CD4-positive, CD25-positive, alpha-beta regulatory T cell (primary cell): ENCODE data around the gene LPGAT1. TPM values are rescaled to one million over a fixed set of nuclear protein-coding genes. Genes with fewer than 3 reads are reported as not detected.

Experiments
- ATAC-seq, 2 donors: fragments of 150-1000 bp; cut with Tn5 transposase; one replicate each; pipeline ENCODE4 v1.10.0; 2021; ENCODE audit warnings: low read depth in 2 of 2, moderate number of reproducible peaks in 2 of 2, moderate library complexity in 1 of 2
- DNase-seq, 3 donors: peaks; one replicate each; pipeline versions ENCODE4 v3.0.0 to v3.0.0-alpha.2; 2012 to 2022; ENCODE audit warnings: mixed read lengths in 1 of 3
- H3K27ac ChIP-seq: one replicate; pipeline ENCODE4 v1.7.0; 2013; ENCODE audit warnings: mild to moderate bottlenecking, low read length; ENCODE audit not compliant: insufficient read depth, poor library complexity, severe bottlenecking
- H3K27me3 ChIP-seq: one replicate; pipeline ENCODE4 v1.7.0; 2013; ENCODE audit warnings: low read length; ENCODE audit not compliant: control insufficient read depth, insufficient read depth
- H3K36me3 ChIP-seq: one replicate; pipeline ENCODE4 v1.7.0; 2013; ENCODE audit warnings: mild to moderate bottlenecking, low read length, moderate library complexity; ENCODE audit not compliant: control insufficient read depth, insufficient read depth
- H3K4me1 ChIP-seq: 2 replicates; pipeline ENCODE4 v1.7.0; 2013; ENCODE audit warnings: mild to moderate bottlenecking, low read length; ENCODE audit not compliant: insufficient read depth, control insufficient read depth, poor library complexity, severe bottlenecking
- H3K4me3 ChIP-seq: one replicate; pipeline ENCODE4 v1.7.0; 2013; ENCODE audit warnings: low read depth, mild to moderate bottlenecking, low read length, moderate library complexity
- H3K9me3 ChIP-seq, 2 experiments: 1 replicate in 1 of 2; 2 replicates in 1 of 2; pipeline ENCODE4 v1.7.0; 2013; ENCODE audit warnings: low read length in 2 of 2, mild to moderate bottlenecking in 1 of 2, moderate library complexity in 1 of 2; ENCODE audit not compliant: control insufficient read depth in 2 of 2
- H3K27ac Mint-ChIP-seq, 3 donors: one replicate each; pipeline ENCODE4 v1.8.0; 2020 to 2022; ENCODE audit warnings: mild to moderate bottlenecking in 3 of 3, mixed read lengths in 3 of 3, moderate library complexity in 2 of 3
- H3K27me3 Mint-ChIP-seq: one replicate; pipeline ENCODE4 v1.8.0; 2022; ENCODE audit warnings: mild to moderate bottlenecking, mixed read lengths
- H3K36me3 Mint-ChIP-seq: one replicate; pipeline ENCODE4 v1.8.0; 2020; ENCODE audit warnings: mixed read lengths
- H3K4me1 Mint-ChIP-seq, 4 donors: one replicate each; pipeline ENCODE4 v1.8.0; 2020 to 2022; ENCODE audit warnings: mixed read lengths in 4 of 4, mild to moderate bottlenecking in 1 of 4
- H3K4me3 Mint-ChIP-seq, 4 donors: one replicate each; pipeline ENCODE4 v1.8.0; 2020 to 2022; ENCODE audit warnings: mild to moderate bottlenecking in 4 of 4, mixed read lengths in 4 of 4, moderate library complexity in 3 of 4
- H3K9me3 Mint-ChIP-seq, 7 donors: one replicate each; pipeline ENCODE4 v1.8.0; 2020 to 2022; ENCODE audit warnings: mixed read lengths in 7 of 7, mild to moderate bottlenecking in 3 of 7, moderate library complexity in 2 of 7
- polyA plus RNA-seq, 4 donors: library from polyadenylated mRNA; unstranded; fragments of 300-500 nt; fragmentation: Illumina TruSeq; gene quantifications; one replicate each; pipeline ENCODE4 v1.2.3, GENCODE V29; 2021
- total RNA-seq: library from RNA; stranded (reverse); gene quantifications from one replicate; pipeline ENCODE4 v1.2.3, GENCODE V29; 2022

LPGAT1 gene
- total and polyA plus RNA-seq, 5 donors from 2014 or later, result 6.8 to 24.1 (median 7.8) TPM

- no peaks in the 10 kb centered on the region for H3K9me3 ChIP-seq
- Mint-ChIP-seq H3K4me1 (no peaks in the 10 kb centered on the region), H3K4me3 (no peak overlapping the region), H3K36me3 (peaks cover 20% of the 10 kb centered on the region), H3K27me3 (no peaks in the 10 kb centered on the region), H3K27ac (peak overlapping the region in 1 of 3 donors; percentile 27), H3K9me3 (no peaks in the 10 kb centered on the region)
- DNase-seq, result peak in 1 of 3 donors; percentile 2
- H3K4me1 ChIP-seq, result no peaks in the 10 kb centered on the region
- no peak for ATAC-seq
- no peaks in the 10 kb centered on the region for H3K36me3 ChIP-seq
- no peaks in the 10 kb centered on the region for H3K27me3 ChIP-seq
- no peak overlapping the region for H3K4me3 ChIP-seq
- no peak overlapping the region for H3K27ac ChIP-seq
These were observed 46.7 kb downstream of the LPGAT1 start for GRCh38 chr1:211783897-211784296.

GRCh38 chr1:211783266-211783665, 47.3 kb downstream of the LPGAT1 start:
- Mint-ChIP-seq H3K36me3 (peaks cover 23% of the 10 kb centered on the region), H3K4me1 (no peaks in the 10 kb centered on the region), H3K4me3 (no peak overlapping the region), H3K27ac (no peak overlapping the region), H3K9me3 (no peaks in the 10 kb centered on the region), H3K27me3 (no peaks in the 10 kb centered on the region)
- DNase-seq (no peak), ATAC-seq (no peak)
- Histone ChIP-seq H3K27ac (no peak overlapping the region), H3K4me3 (no peak overlapping the region), H3K27me3 (no peaks in the 10 kb centered on the region), H3K4me1 (no peaks in the 10 kb centered on the region), H3K9me3 (no peaks in the 10 kb centered on the region), H3K36me3 (no peaks in the 10 kb centered on the region)

- H3K27ac ChIP-seq, result no peak overlapping the region
- peaks cover 31% of the 10 kb centered on the region for H3K36me3 Mint-ChIP-seq
These were observed 49.3 kb downstream of the LPGAT1 start for GRCh38 chr1:211781260-211781659.

GRCh38 chr1:211775170-211775569, 55.4 kb downstream of the LPGAT1 start:
- Mint-ChIP-seq H3K4me3 (no peak overlapping the region), H3K36me3 (peaks cover 20% of the 10 kb centered on the region), H3K27ac (no peak overlapping the region), H3K9me3 (no peaks in the 10 kb centered on the region), H3K27me3 (no peaks in the 10 kb centered on the region), H3K4me1 (no peaks in the 10 kb centered on the region)
- Histone ChIP-seq H3K9me3 (no peaks in the 10 kb centered on the region), H3K4me3 (no peak overlapping the region), H3K27me3 (no peaks in the 10 kb centered on the region), H3K36me3 (peaks cover 9% of the 10 kb centered on the region), H3K27ac (no peak overlapping the region), H3K4me1 (no peaks in the 10 kb centered on the region)
- DNase-seq (no peak), ATAC-seq (no peak)

More at GRCh38 chr1:211781260-211781659, 49.3 kb downstream of the LPGAT1 start:
- ATAC-seq (no peak), DNase-seq (no peak)
- Histone ChIP-seq H3K4me3 (no peak overlapping the region), H3K4me1 (no peaks in the 10 kb centered on the region), H3K9me3 (no peaks in the 10 kb centered on the region), H3K27me3 (no peaks in the 10 kb centered on the region), H3K36me3 (peaks cover 7% of the 10 kb centered on the region)
- Mint-ChIP-seq H3K9me3 (no peaks in the 10 kb centered on the region), H3K27ac (no peak overlapping the region), H3K4me1 (no peaks in the 10 kb centered on the region), H3K4me3 (no peak overlapping the region), H3K27me3 (no peaks in the 10 kb centered on the region)

GRCh38 chr1:211764701-211765100, 65.9 kb downstream of the LPGAT1 start:
- Mint-ChIP-seq H3K36me3 (peaks cover 30% of the 10 kb centered on the region), H3K27me3 (no peaks in the 10 kb centered on the region), H3K4me1 (no peaks in the 10 kb centered on the region), H3K27ac (no peak overlapping the region), H3K9me3 (peaks cover 0 to 1% (median 0%) of the 10 kb centered on the region in 7 donors), H3K4me3 (no peak overlapping the region)
- ATAC-seq (no peak), DNase-seq (no peak)
- H3K4me3 ChIP-seq, result no peak overlapping the region
- H3K36me3 ChIP-seq, result peaks cover 4% of the 10 kb centered on the region
- no peak overlapping the region for H3K27ac ChIP-seq
- H3K4me1 ChIP-seq, result no peaks in the 10 kb centered on the region
- no peaks in the 10 kb centered on the region for H3K9me3 ChIP-seq
- H3K27me3 ChIP-seq, result no peaks in the 10 kb centered on the region

- Mint-ChIP-seq H3K4me1 (peaks cover 0 to 5% (median 0%) of the 10 kb centered on the region in 4 donors), H3K9me3 (peaks cover 0 to 4% (median 0%) of the 10 kb centered on the region in 7 donors), H3K27ac (no peak overlapping the region), H3K4me3 (no peak overlapping the region), H3K27me3 (no peaks in the 10 kb centered on the region), H3K36me3 (peaks cover 20% of the 10 kb centered on the region)
- H3K4me1 ChIP-seq, result no peaks in the 10 kb centered on the region
- ATAC-seq, result no peak
- no peak for DNase-seq
- H3K4me3 ChIP-seq, result no peak overlapping the region
- no peaks in the 10 kb centered on the region for H3K36me3 ChIP-seq
- H3K9me3 ChIP-seq, result no peaks in the 10 kb centered on the region
- H3K27ac ChIP-seq, result no peak overlapping the region
- no peaks in the 10 kb centered on the region for H3K27me3 ChIP-seq
These were observed 68.4 kb downstream of the LPGAT1 start for GRCh38 chr1:211762206-211762605.

- peaks cover 17% of the 10 kb centered on the region for H3K36me3 Mint-ChIP-seq
- no peaks in the 10 kb centered on the region for H3K27me3 ChIP-seq
- no peaks in the 10 kb centered on the region for H3K9me3 ChIP-seq
- no peak for ATAC-seq
- no peak overlapping the region for H3K27ac Mint-ChIP-seq
- no peak overlapping the region for H3K4me3 Mint-ChIP-seq
- no peak for DNase-seq
- no peak overlapping the region for H3K27ac ChIP-seq
- H3K9me3 Mint-ChIP-seq, result peaks cover 0 to 4% (median 0%) of the 10 kb centered on the region in 7 donors
- no peaks in the 10 kb centered on the region for H3K36me3 ChIP-seq
- H3K27me3 Mint-ChIP-seq, result no peaks in the 10 kb centered on the region
- H3K4me1 Mint-ChIP-seq, result peaks cover 0 to 5% (median 0%) of the 10 kb centered on the region in 4 donors
- no peak overlapping the region for H3K4me3 ChIP-seq
- H3K4me1 ChIP-seq, result no peaks in the 10 kb centered on the region
These were observed 69.2 kb downstream of the LPGAT1 start for GRCh38 chr1:211761400-211761799.

GRCh38 chr1:211756471-211757020, 74.0 kb downstream of the LPGAT1 start:
- Mint-ChIP-seq H3K4me1 (peaks cover 0 to 5% (median 0%) of the 10 kb centered on the region in 4 donors), H3K27me3 (no peaks in the 10 kb centered on the region), H3K27ac (no peak overlapping the region), H3K36me3 (peaks cover 4% of the 10 kb centered on the region), H3K4me3 (no peak overlapping the region), H3K9me3 (peaks cover 0 to 4% (median 0%) of the 10 kb centered on the region in 7 donors)
- Histone ChIP-seq H3K4me1 (no peaks in the 10 kb centered on the region), H3K9me3 (no peaks in the 10 kb centered on the region), H3K27ac (no peak overlapping the region), H3K36me3 (no peaks in the 10 kb centered on the region), H3K27me3 (no peaks in the 10 kb centered on the region), H3K4me3 (no peak overlapping the region)
- DNase-seq, result no peak
- ATAC-seq, result no peak
